HepG2 (cell line): ENCODE measurements around the gene ECPAS. TPM values are rescaled to one million over a fixed set of nuclear protein-coding genes. Genes with fewer than 3 reads are reported as not detected.

Source experiments
- ARID2 ChIP-seq: sonication (generic); formaldehyde crosslinking; IDR thresholded peaks from 2 replicates; pipeline ENCODE4 v1.8.1; 2022; ENCODE audit warnings: mild to moderate bottlenecking, missing genetic modification reagents, borderline replicate concordance
- DMAP1 ChIP-seq: IDR thresholded peaks from 2 replicates; pipeline ENCODE4 v1.6.1; 2016
- HIC2 ChIP-seq: sonication (generic); formaldehyde crosslinking; IDR thresholded peaks from 2 replicates; pipeline ENCODE4 v1.9.0; 2022; ENCODE audit warnings: low read depth, missing genetic modification reagents
- HOXA9 ChIP-seq: sonication (generic); formaldehyde crosslinking; IDR thresholded peaks from 2 replicates; pipeline ENCODE4 v1.8.1; 2022; ENCODE audit warnings: missing genetic modification reagents, mild to moderate bottlenecking, moderate library complexity, borderline replicate concordance
- KAT8 ChIP-seq: IDR thresholded peaks from 2 replicates; pipeline ENCODE4 v1.6.1; 2016; ENCODE audit warnings: missing genetic modification reagents, missing compliant biosample characterization
- NFKBIZ ChIP-seq: IDR thresholded peaks from 2 replicates; pipeline ENCODE4 v1.6.1; 2018; ENCODE audit warnings: missing genetic modification reagents, missing compliant biosample characterization
- NFYB ChIP-seq: sonication (generic); formaldehyde crosslinking; IDR thresholded peaks from 2 replicates; pipeline ENCODE4 v1.4.0; 2020; ENCODE audit warnings: missing genetic modification reagents
- NFYC ChIP-seq: IDR thresholded peaks from 2 replicates; pipeline ENCODE4 v1.6.1; 2016; ENCODE audit warnings: missing genetic modification reagents, missing compliant biosample characterization
- NPAS2 ChIP-seq: sonication (generic); formaldehyde crosslinking; IDR thresholded peaks from 2 replicates; pipeline ENCODE4 v1.8.0; 2022; ENCODE audit warnings: mild to moderate bottlenecking, missing genetic modification reagents, borderline replicate concordance
- POLR2G ChIP-seq: fragments of 200-400 bp; formaldehyde crosslinking; IDR thresholded peaks from 2 replicates; pipeline ENCODE4 v1.6.1; 2018; ENCODE audit warnings: mild to moderate bottlenecking, low read depth, low read length, moderate library complexity
- RBFOX2 ChIP-seq: fragments of 200-400 bp; formaldehyde crosslinking; IDR thresholded peaks from 2 replicates; pipeline ENCODE4 v1.6.1; 2017; ENCODE audit warnings: low read depth, mild to moderate bottlenecking, low read length
- SAP130 ChIP-seq: IDR thresholded peaks from 2 replicates; pipeline ENCODE4 v1.6.1; 2016; ENCODE audit warnings: low read depth
- TBL1XR1 ChIP-seq: fragments of 150-350 bp; IDR thresholded peaks from 2 replicates; pipeline ENCODE4 v1.6.1; 2014; ENCODE audit warnings: borderline replicate concordance, low read length; ENCODE audit not compliant: partially characterized antibody
- TEAD3 ChIP-seq: optimal IDR thresholded peaks from 2 replicates; pipeline ENCODE3; 2016; ENCODE audit warnings: borderline replicate concordance
- U2AF2 ChIP-seq: fragments of 200-400 bp; formaldehyde crosslinking; IDR thresholded peaks from 2 replicates; pipeline ENCODE4 v1.6.1; 2017; ENCODE audit warnings: low read depth, mild to moderate bottlenecking, low read length
- ZC3H4 ChIP-seq: sonication (generic); formaldehyde crosslinking; IDR thresholded peaks from 2 replicates; pipeline ENCODE4 v1.4.0; 2020; ENCODE audit warnings: missing genetic modification reagents, borderline replicate concordance
- ZNF10 ChIP-seq: sonication (generic); formaldehyde crosslinking; IDR thresholded peaks from 2 replicates; pipeline ENCODE4 v1.4.0; 2020; ENCODE audit warnings: mild to moderate bottlenecking, low read depth, missing genetic modification reagents, borderline replicate concordance
- ZNF253 ChIP-seq: sonication (generic); formaldehyde crosslinking; IDR thresholded peaks from 2 replicates; pipeline ENCODE4 v1.8.0; 2022; ENCODE audit warnings: mild to moderate bottlenecking, missing genetic modification reagents, borderline replicate concordance
- ZNF30 ChIP-seq: sonication (generic); formaldehyde crosslinking; IDR thresholded peaks from 2 replicates; pipeline ENCODE4 v1.5.0; 2020; ENCODE audit warnings: mild to moderate bottlenecking, missing genetic modification reagents
- ZNF333 ChIP-seq: sonication (generic); formaldehyde crosslinking; IDR thresholded peaks from 2 replicates; pipeline ENCODE4 v1.4.0; 2020; ENCODE audit warnings: mild to moderate bottlenecking, missing genetic modification reagents, borderline replicate concordance
- polyA plus RNA-seq, 8 experiments: library from polyadenylated mRNA; depleted of rRNA in 3 of 8; stranded (reverse) in 7 of 8; unstranded in 1 of 8; fragments of >200 nt; fragmentation: Illumina TruSeq in 4 of 8; extraction: Trizol in 4 of 8; gene quantifications; 2 replicates each; pipeline versions ENCODE4 v1.2.1 to v1.2.3, GENCODE V29; 2011 to 2016; ENCODE audit warnings: low read depth in 4 of 8, missing spikeins in 1 of 8, mixed read lengths in 1 of 8; ENCODE audit not compliant: insufficient read depth in 1 of 8
- total RNA-seq, 5 experiments: library from RNA; depleted of rRNA; stranded (reverse); fragments of >200 nt; fragmentation: Illumina TruSeq; extraction: Trizol; gene quantifications; 2 replicates each; pipeline ENCODE4 v1.2.3, GENCODE V29; 2016; ENCODE audit warnings: low read depth in 1 of 5
- TF ChIP-seq, protein P1 (sequence below): sonication (generic); formaldehyde crosslinking; conservative IDR thresholded peaks from 2 replicates; pipeline ENCODE4 v1.8.0; 2022; ENCODE audit warnings: mild to moderate bottlenecking, moderate library complexity, missing genetic modification reagents

ECPAS gene
- total and polyA plus RNA-seq, 2 of the 13 experiments (the other 11 are each of a cell fraction or from before 2014, with no cell fraction given) = 35.3 to 58.0 TPM

DNA sequence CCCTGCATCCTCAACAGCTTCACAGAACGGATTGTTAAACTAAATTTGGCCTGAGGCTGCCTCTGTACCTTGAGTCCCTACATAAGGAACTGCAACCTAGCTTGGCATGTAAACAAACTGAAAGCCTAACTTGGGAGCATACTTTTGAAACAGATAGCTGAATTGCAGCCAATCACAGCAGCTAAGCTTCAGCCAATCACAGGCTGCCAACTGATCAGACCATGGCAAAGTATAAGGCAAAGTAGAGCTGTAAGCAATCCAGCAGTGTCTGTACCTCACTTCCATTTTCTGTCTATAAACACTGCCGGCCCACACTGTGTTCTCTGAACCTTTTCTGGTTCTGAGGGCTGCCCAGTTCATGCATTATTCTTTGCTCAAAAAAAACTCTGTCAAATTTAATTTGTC, 31.9 kb upstream of the ECPAS start (continued):
- TF ChIP-seq RBFOX2 (0 out of 2 replicates have a peak, but pooled peaks have one; percentile 18), ZNF10 (CRISPR knock-in tag) (no peak), ZC3H4 (CRISPR knock-in tag) (no peak), ZNF30 (CRISPR knock-in tag) (no peak), NFYC (CRISPR knock-in tag) (peak; percentile 85), TEAD3 (CRISPR knock-in tag) (peak; percentile 62), TBL1XR1 (no peak), ARID2 (CRISPR knock-in tag) (no peak), NFYB (CRISPR knock-in tag) (peak; percentile 75), SAP130 (0 out of 2 replicates have a peak, but pooled peaks have one; percentile 28), U2AF2 (no peak), ZNF253 (CRISPR knock-in tag) (no peak), KAT8 (CRISPR knock-in tag) (peak; percentile 47; the same call in 1 of the 2 replicates), HIC2 (CRISPR knock-in tag) (no peak), HOXA9 (CRISPR knock-in tag) (no peak), ZNF333 (CRISPR knock-in tag) (no peak), DMAP1 (CRISPR knock-in tag) (0 out of 2 replicates have a peak, but pooled peaks have one; percentile 58), NPAS2 (CRISPR knock-in tag) (no peak), POLR2G (peak; percentile 50; the same call in 1 of the 2 replicates), NFKBIZ (CRISPR knock-in tag) (0 out of 2 replicates have a peak, but pooled peaks have one; percentile 27)
- TF ChIP-seq, protein P1, sequence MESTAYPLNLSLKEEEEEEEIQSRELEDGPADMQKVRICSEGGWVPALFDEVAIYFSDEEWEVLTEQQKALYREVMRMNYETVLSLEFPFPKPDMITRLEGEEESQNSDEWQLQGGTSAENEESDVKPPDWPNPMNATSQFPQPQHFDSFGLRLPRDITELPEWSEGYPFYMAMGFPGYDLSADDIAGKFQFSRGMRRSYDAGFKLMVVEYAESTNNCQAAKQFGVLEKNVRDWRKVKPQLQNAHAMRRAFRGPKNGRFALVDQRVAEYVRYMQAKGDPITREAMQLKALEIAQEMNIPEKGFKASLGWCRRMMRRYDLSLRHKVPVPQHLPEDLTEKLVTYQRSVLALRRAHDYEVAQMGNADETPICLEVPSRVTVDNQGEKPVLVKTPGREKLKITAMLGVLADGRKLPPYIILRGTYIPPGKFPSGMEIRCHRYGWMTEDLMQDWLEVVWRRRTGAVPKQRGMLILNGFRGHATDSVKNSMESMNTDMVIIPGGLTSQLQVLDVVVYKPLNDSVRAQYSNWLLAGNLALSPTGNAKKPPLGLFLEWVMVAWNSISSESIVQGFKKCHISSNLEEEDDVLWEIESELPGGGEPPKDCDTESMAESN (CRISPR knock-in tag) = 0 out of 2 replicates have a peak, but pooled peaks have one; percentile 40
